Endothelial cell (in vitro differentiated cells): ENCODE results near the gene CLCA4. TPM values are rescaled to one million over a fixed set of nuclear protein-coding genes. Genes with fewer than 3 reads are reported as not detected.

Experiments
- DNase-seq: peaks from one replicate; pipeline ENCODE4 v3.0.0; 2021; ENCODE audit warnings: low spot score
- H3K27ac Mint-ChIP-seq: one replicate; pipeline ENCODE4 v1.8.0; 2021; ENCODE audit warnings: mixed read lengths, inconsistent platforms; ENCODE audit not compliant: unreplicated experiment
- H3K27me3 Mint-ChIP-seq: one replicate; pipeline ENCODE4 v1.8.0; 2021; ENCODE audit warnings: mild to moderate bottlenecking, moderate library complexity, mixed read lengths, inconsistent platforms; ENCODE audit not compliant: unreplicated experiment
- H3K36me3 Mint-ChIP-seq: one replicate; pipeline ENCODE4 v1.8.0; 2021; ENCODE audit warnings: mild to moderate bottlenecking, low read depth, mixed read lengths, inconsistent platforms; ENCODE audit not compliant: unreplicated experiment
- H3K4me1 Mint-ChIP-seq: one replicate; pipeline ENCODE4 v1.8.0; 2021; ENCODE audit warnings: mild to moderate bottlenecking, mixed read lengths, inconsistent platforms; ENCODE audit not compliant: unreplicated experiment
- H3K4me3 Mint-ChIP-seq: one replicate; pipeline ENCODE4 v1.8.0; 2021; ENCODE audit warnings: mild to moderate bottlenecking, mixed read lengths, inconsistent platforms; ENCODE audit not compliant: unreplicated experiment
- H3K9me3 Mint-ChIP-seq: one replicate; pipeline ENCODE4 v1.8.0; 2021; ENCODE audit warnings: mixed read lengths, inconsistent platforms; ENCODE audit not compliant: unreplicated experiment
- total RNA-seq: library from RNA; stranded (reverse); fragmentation: NEBNext Ultra II Directional; extraction: Animal tissue kit (Norgen Biotek cat#: 25700); gene quantifications from one replicate; pipeline ENCODE4 v1.2.1, GENCODE V29; 2021; ENCODE audit not compliant: unreplicated experiment
- TF ChIP-seq, protein P1 (sequence below): fragments of 200-600 bp; sonication (generic); IDR thresholded peaks from one replicate; pipeline ENCODE4 v1.5.0; 2021; ENCODE audit warnings: antibody characterized with exemption; ENCODE audit not compliant: unreplicated experiment

CLCA4 gene
- total RNA-seq, 1 donor from 2014 or later, result not detected

DNA sequence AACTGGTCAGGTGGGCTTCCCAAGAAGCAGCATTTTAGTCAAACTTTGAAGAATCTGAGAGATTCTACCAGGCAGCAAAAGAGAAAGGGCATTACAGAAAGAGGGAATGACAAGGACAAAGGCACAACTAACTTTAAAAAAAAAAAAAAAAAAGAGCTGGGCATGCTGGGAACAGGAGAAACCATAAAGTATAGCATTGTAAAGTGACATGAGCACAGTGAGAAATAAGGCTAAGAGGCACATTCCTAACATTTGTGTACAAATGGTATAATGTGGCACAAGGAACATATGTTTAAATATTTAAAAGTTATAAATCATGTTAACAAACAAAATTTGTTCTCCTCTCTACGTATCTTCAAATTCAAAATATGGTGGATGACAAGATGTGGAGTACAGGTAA, 69.6 kb downstream of the CLCA4 start:
- TF ChIP-seq, protein P1, sequence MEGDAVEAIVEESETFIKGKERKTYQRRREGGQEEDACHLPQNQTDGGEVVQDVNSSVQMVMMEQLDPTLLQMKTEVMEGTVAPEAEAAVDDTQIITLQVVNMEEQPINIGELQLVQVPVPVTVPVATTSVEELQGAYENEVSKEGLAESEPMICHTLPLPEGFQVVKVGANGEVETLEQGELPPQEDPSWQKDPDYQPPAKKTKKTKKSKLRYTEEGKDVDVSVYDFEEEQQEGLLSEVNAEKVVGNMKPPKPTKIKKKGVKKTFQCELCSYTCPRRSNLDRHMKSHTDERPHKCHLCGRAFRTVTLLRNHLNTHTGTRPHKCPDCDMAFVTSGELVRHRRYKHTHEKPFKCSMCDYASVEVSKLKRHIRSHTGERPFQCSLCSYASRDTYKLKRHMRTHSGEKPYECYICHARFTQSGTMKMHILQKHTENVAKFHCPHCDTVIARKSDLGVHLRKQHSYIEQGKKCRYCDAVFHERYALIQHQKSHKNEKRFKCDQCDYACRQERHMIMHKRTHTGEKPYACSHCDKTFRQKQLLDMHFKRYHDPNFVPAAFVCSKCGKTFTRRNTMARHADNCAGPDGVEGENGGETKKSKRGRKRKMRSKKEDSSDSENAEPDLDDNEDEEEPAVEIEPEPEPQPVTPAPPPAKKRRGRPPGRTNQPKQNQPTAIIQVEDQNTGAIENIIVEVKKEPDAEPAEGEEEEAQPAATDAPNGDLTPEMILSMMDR, result no peak
- peaks cover 4% of the 10 kb centered on the region for H3K4me1 Mint-ChIP-seq
- H3K27me3 Mint-ChIP-seq, result no peaks in the 10 kb centered on the region
- no peak overlapping the region for H3K27ac Mint-ChIP-seq
- no peaks in the 10 kb centered on the region for H3K9me3 Mint-ChIP-seq
- H3K4me3 Mint-ChIP-seq, result no peak overlapping the region
- no peak for DNase-seq
- peaks cover 4% of the 10 kb centered on the region for H3K36me3 Mint-ChIP-seq

DNA sequence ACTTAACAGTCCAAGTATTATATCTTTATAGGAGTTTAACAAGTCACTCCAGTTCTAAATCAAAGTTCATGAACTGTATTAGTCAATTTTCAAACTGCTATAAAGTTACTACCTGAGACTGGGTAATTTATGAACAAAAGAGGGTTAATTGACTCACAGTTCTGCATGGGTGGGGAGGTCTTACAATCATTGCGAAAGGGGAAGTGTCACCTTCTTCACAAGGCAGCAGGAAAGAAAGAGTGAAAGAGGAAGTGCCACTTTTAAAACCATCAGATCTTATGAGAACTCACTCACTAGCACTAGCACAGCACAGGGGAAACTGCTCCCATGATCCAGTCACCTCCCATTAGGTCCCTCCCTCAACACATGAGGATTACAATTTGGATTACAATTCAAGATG, 70.0 kb downstream of the CLCA4 start:
- H3K4me1 Mint-ChIP-seq, result peaks cover 4% of the 10 kb centered on the region
- no peaks in the 10 kb centered on the region for H3K9me3 Mint-ChIP-seq
- H3K27me3 Mint-ChIP-seq, result no peaks in the 10 kb centered on the region
- no peak overlapping the region for H3K27ac Mint-ChIP-seq
- no peak overlapping the region for H3K4me3 Mint-ChIP-seq
- TF ChIP-seq, protein P1, result no peak
- DNase-seq, result no peak
- H3K36me3 Mint-ChIP-seq, result peaks cover 4% of the 10 kb centered on the region

DNA sequence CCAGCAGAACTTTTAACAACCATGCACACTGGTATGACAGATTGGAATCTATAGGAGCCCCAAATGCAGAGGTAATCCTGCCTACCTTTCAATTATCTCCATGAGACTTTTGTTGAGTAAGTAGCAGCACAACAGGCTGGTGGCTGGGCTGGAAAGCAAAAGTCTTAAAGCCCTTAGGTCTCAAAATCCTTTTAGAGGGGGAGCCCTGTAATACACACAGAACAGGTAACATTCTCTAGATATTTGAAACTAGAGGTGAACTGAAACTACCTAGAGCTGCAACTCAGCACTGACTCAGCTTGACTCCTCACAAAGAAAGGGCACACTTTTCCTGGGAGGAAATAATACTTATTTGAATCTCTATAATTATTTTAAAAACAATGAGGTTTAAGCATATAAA, 71.5 kb downstream of the CLCA4 start:
- TF ChIP-seq, protein P1, result no peak
- H3K9me3 Mint-ChIP-seq, result no peaks in the 10 kb centered on the region
- peaks cover 2% of the 10 kb centered on the region for H3K27me3 Mint-ChIP-seq
- H3K36me3 Mint-ChIP-seq, result peaks cover 4% of the 10 kb centered on the region
- H3K4me3 Mint-ChIP-seq, result no peak overlapping the region
- H3K4me1 Mint-ChIP-seq, result peaks cover 4% of the 10 kb centered on the region
- DNase-seq, result no peak
- H3K27ac Mint-ChIP-seq, result no peak overlapping the region

DNA sequence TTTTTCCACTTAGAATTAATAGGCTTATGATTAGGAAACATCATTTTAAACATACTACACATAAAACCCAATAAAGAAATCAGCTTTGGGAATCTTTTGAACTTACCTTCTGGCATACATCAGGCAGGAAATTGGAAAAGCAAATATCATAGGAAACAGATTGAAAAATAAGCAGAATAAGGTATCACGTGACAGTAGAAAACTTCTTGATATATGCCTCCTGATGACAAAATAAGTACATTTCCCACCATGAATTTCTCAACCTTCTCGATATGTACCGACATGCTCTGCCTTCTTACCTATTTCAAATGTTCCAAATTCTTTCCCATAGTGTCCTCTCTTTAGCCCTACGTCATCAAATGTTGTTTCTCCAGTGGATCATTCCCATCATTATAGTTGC, 72.4 kb downstream of the CLCA4 start:
- Mint-ChIP-seq H3K27me3 (peaks cover 2% of the 10 kb centered on the region), H3K4me1 (peaks cover 4% of the 10 kb centered on the region), H3K9me3 (no peaks in the 10 kb centered on the region), H3K4me3 (no peak overlapping the region), H3K27ac (no peak overlapping the region), H3K36me3 (peaks cover 2% of the 10 kb centered on the region)
- TF ChIP-seq, protein P1, result no peak
- no peak for DNase-seq

DNA sequence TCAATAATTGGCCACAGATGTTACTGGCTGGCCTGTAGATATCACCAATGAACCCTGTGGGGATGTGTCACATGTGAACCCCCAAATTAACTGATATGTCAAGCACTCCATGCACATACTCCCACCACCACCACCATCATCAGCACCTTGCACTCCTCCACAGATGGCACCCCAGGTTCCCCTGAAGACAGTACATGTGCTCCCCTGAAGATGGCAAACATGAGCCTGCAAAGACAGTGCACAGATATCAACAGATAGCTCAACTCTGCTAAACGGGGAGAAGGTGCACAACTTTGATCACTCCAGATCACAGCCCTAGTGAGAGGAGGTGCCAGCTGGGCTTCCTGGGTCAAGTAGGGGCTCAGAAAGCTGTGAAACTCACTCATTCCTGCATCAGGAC, 74.4 kb downstream of the CLCA4 start:
- no peak for DNase-seq
- no peak overlapping the region for H3K27ac Mint-ChIP-seq
- H3K4me1 Mint-ChIP-seq, result peaks cover 4% of the 10 kb centered on the region
- H3K27me3 Mint-ChIP-seq, result peaks cover 2% of the 10 kb centered on the region
- TF ChIP-seq, protein P1, result no peak
- no peak overlapping the region for H3K4me3 Mint-ChIP-seq
- H3K36me3 Mint-ChIP-seq, result no peaks in the 10 kb centered on the region
- no peaks in the 10 kb centered on the region for H3K9me3 Mint-ChIP-seq

Other genes with a start within 250 kb of the CLCA4 start
- gene ODF2L, start 150.8 kb upstream of the CLCA4 start, total RNA-seq, result 84.5 TPM
- gene CLCA2, start 122.9 kb upstream of the CLCA4 start, total RNA-seq, result not detected
- gene CLCA1, start 78.2 kb upstream of the CLCA4 start, total RNA-seq, result not detected
- 117 TPM for gene SH3GLB1, start 157.5 kb downstream of the CLCA4 start, total RNA-seq